ENCODE measurements around the gene RGS7.

GRCh38 chr1:241171991-241172390 is 185.0 kb downstream of the RGS7 start:
- TF ChIP-seq CTCF (IDR thresholded peaks at IDR 0.05; ENCODE audit: insufficient read depth, low read depth, low read length) (no peak), EZH2 (IDR thresholded peaks at IDR 0.05; ENCODE audit: insufficient read depth, low read length) (no peak)

Data from astrocyte (in vitro differentiated cells and primary cell).